GM12878 (cell line): ENCODE measurements around the gene SYNGAP1. TPM values are rescaled to one million over a fixed set of nuclear protein-coding genes. Genes with fewer than 3 reads are reported as not detected.
A peak's percentile ranks its signal among the peaks of the same experiment; 100 is the strongest.

Experiments
- ATAC-seq: fragments of 200-7000 bp; cut with Tn5 transposase; 3 replicates; pipeline ENCODE4 v1.9.1; 2020; ENCODE audit warnings: mild to moderate bottlenecking, moderate library complexity
- BruUV-seq: library from RNA; stranded (reverse); fragments of 400-500 nt; replicated peaks from 2 replicates; lab custom pipeline; 2021; lab: Mats Ljungman, UMichigan
- CTCF ChIA-PET: fragments of 300-600 bp; sonication (Branson Sonifier 250); formaldehyde crosslinking; extraction: SDS; loops from one replicate; lab custom pipeline; 2021; ENCODE audit warnings: inconsistent platforms; lab: Yijun Ruan, JAX
- POLR2A ChIA-PET: fragments of 350-600 bp; formaldehyde crosslinking; extraction: SDS; loops from one replicate; lab custom pipeline; 2021; ENCODE audit warnings: inconsistent platforms; lab: Charles Lee
- RAD21 ChIA-PET: fragments of 300-600 bp; sonication (Branson Sonifier 250); formaldehyde crosslinking; loops from one replicate; lab custom pipeline; 2023; ENCODE audit warnings: antibody characterized with exemption; ENCODE audit not compliant: unreplicated experiment; lab: Charles Lee
- SMC1A ChIA-PET: fragments of 300-600 bp; sonication (Branson Sonifier 250); formaldehyde crosslinking; loops from one replicate; lab custom pipeline; 2023; ENCODE audit not compliant: unreplicated experiment, uncharacterized antibody; lab: Charles Lee
- DNase-seq: peaks from one replicate; pipeline ENCODE4 v3.0.0-alpha.2; 2011; ENCODE audit warnings: low read depth, low spot score
- FAIRE-seq: peaks from 3 replicates; lab custom pipeline; 2011; peaks lifted over from hg19 to GRCh38; lab: Jason Lieb, UNC
- H2AFZ ChIP-seq: 2 replicates; pipeline ENCODE4 v1.6.0; 2011; ENCODE audit warnings: low read depth, low read length, control low read depth; ENCODE audit not compliant: control insufficient read depth
- H3K27ac ChIP-seq: 2 replicates; pipeline ENCODE4 v1.5.1; 2011; ENCODE audit warnings: control low read depth; ENCODE audit not compliant: control insufficient read depth, insufficient read depth
- H3K27me3 ChIP-seq, 2 experiments: replicated peaks in 1 of 2; 2 replicates each; pipeline versions ENCODE4 v1.6.0 to v1.6.1; 2011; ENCODE audit warnings: low read length in 1 of 2; ENCODE audit not compliant: control insufficient read depth in 2 of 2, insufficient read depth in 2 of 2
- H3K36me3 ChIP-seq, 2 experiments: 2 replicates each; pipeline ENCODE4 v1.5.1; 2011; ENCODE audit warnings: low read length in 1 of 2; ENCODE audit not compliant: control insufficient read depth in 2 of 2, insufficient read depth in 2 of 2
- H3K4me1 ChIP-seq: 2 replicates; pipeline ENCODE4 v1.6.1; 2011; ENCODE audit warnings: mild to moderate bottlenecking, low read length, moderate library complexity, mixed read lengths; ENCODE audit not compliant: control insufficient read depth, insufficient read depth
- H3K4me2 ChIP-seq: 2 replicates; pipeline ENCODE4 v1.6.0; 2011; ENCODE audit warnings: control low read depth; ENCODE audit not compliant: control insufficient read depth, insufficient read depth
- H3K4me3 ChIP-seq: fragments of 200-600 bp; sonication (generic); 2 replicates; pipeline ENCODE4 v1.5.1; 2016
- H3K79me2 ChIP-seq: 2 replicates; pipeline ENCODE4 v1.6.0; 2011; ENCODE audit warnings: low read length; ENCODE audit not compliant: control insufficient read depth, insufficient read depth
- H3K9ac ChIP-seq: 2 replicates; pipeline ENCODE4 v1.8.0; 2011; ENCODE audit warnings: low read length, control low read depth, mixed read lengths; ENCODE audit not compliant: control insufficient read depth, insufficient read depth
- H3K9me3 ChIP-seq: replicated peaks from 3 replicates; pipeline ENCODE4 v1.5.1; 2011; ENCODE audit warnings: mild to moderate bottlenecking, low read length; ENCODE audit not compliant: control insufficient read depth, insufficient read depth
- H4K20me1 ChIP-seq: 2 replicates; pipeline ENCODE4 v1.6.0; 2011; ENCODE audit not compliant: control insufficient read depth, insufficient read depth
- CEBPB ChIP-seq, 2 experiments: fragments of 150-350 bp in 1 of 2; IDR thresholded peaks; 2 replicates each; pipeline ENCODE4 v1.6.1; 2012 to 2014; ENCODE audit warnings: low read depth in 2 of 2, low read length in 2 of 2, borderline replicate concordance in 1 of 2, inconsistent platforms in 1 of 2
- E2F4 ChIP-seq: IDR thresholded peaks from 2 replicates; pipeline ENCODE4 v1.6.1; 2012; ENCODE audit warnings: low read depth, low read length, improper control_type of control experiment
- EED ChIP-seq: sonication (generic); IDR thresholded peaks from 2 replicates; pipeline ENCODE4 v1.6.1; 2016; ENCODE audit warnings: antibody characterized with exemption, low read depth
- WGBS: methylation state at CpG from one replicate; pipeline ENCODE4 v1.1.6; 2016; ENCODE audit warnings: low lambda C conversion rate; ENCODE audit not compliant: insufficient replicate concordance, insufficient coverage; ENCODE audit errors: missing lambda C conversion rate; 5-methylcytosine and 5-hydroxymethylcytosine counted together
- in situ Hi-C: fragments of 300-500 bp; cut with MboI; formaldehyde crosslinking; loops from 9 replicates; pipeline ENCODE4 v1.14.3; 2018; ENCODE audit warnings: mixed read lengths
- intact Hi-C: fragments of 100-400 bp; cut with micrococcal nuclease; formaldehyde crosslinking; loops from one replicate; pipeline ENCODE4 v1.14.2; 2022; ENCODE audit not compliant: unreplicated experiment
- polyA plus RNA-seq, 11 experiments: library from polyadenylated mRNA; depleted of rRNA in 4 of 11; unstranded in 6 of 11; stranded (reverse) in 5 of 11; fragments of >200 nt; fragmentation: Nextera tagmentation in 4 of 11; fragmentation: Illumina TruSeq in 1 of 11; extraction: Ambion mirVana in 4 of 11; extraction: Trizol in 1 of 11; gene quantifications; 1 replicate in 1 of 11; 2 replicates in 10 of 11; pipeline versions ENCODE4 v1.2.1 to v1.2.3, GENCODE V29; 2011 to 2016; ENCODE audit warnings: inconsistent platforms in 2 of 11, missing spikeins in 2 of 11, low read depth in 1 of 11
- total RNA-seq, 4 experiments: library from RNA; depleted of rRNA in 3 of 4; stranded (reverse); fragments of >200 nt in 3 of 4; fragmentation: Illumina TruSeq in 1 of 4; extraction: Trizol in 1 of 4; gene quantifications; 2 replicates each; pipeline versions ENCODE4 v1.2.1 to v1.2.3, GENCODE V29; 2013 to 2021

SYNGAP1 gene
- total and polyA plus RNA-seq, 10 of the 15 experiments (the other 5 are each of a cell fraction or from before 2014, with no cell fraction given), result 0.05 to 9.2 (median 1.2) TPM

GRCh38 chr6:33412140-33413009 is 7.5 kb upstream of the SYNGAP1 start:
- no peak overlapping the region for H3K4me3 ChIP-seq
- DNase-seq, result no peak
- no peaks in the 10 kb centered on the region for H3K27me3 ChIP-seq
- H3K4me1 ChIP-seq, result peaks cover 20% of the 10 kb centered on the region
- no peak overlapping the region for H2AFZ ChIP-seq
- CTCF ChIA-PET, result interaction anchor here (1.3 to 1.7 kb wide), 2 partner anchors 22 to 76 kb away, joined by 3 to 5 read pairs; no protein-coding TSS in a partner anchor
- POLR2A ChIA-PET, result interaction anchor here (0.6 to 2.2 kb wide), 5 partner anchors 15 to 1216 kb away, joined by 3 to 6 read pairs (median 3); partner anchors contain the start of gene ZBTB9
- intact Hi-C loops (no loop called here), in situ Hi-C loops (no loop called here)
- RAD21 ChIA-PET, result interaction anchor here (1.2 kb wide), 1 partner anchor 14 kb away, joined by 5 read pairs; no protein-coding TSS in a partner anchor
- TF ChIP-seq E2F4, result no peak
- no peak for TF ChIP-seq CEBPB (IDR thresholded peaks at IDR 0.05; ENCODE audit: borderline replicate concordance in 1 of 2, low read depth in 2 of 2, low read length in 2 of 2)
- no peak for TF ChIP-seq EED
- BruUV-seq, result no TSS peak
- no peaks in the 10 kb centered on the region; the same call in 1 of the 2 replicates for H4K20me1 ChIP-seq
- FAIRE-seq, result no peak
- H3K4me2 ChIP-seq, result peak overlapping the region; percentile 5; the same call in 1 of the 2 replicates
- peaks cover 4 to 6% of the 10 kb centered on the region in 2 experiments for H3K36me3 ChIP-seq
- WGBS, result 91% methylated on average over 10 of the region's 10 CpGs
- no peaks in the 10 kb centered on the region for H3K9me3 ChIP-seq
- H3K9ac ChIP-seq, result no peak overlapping the region
- no peak overlapping the region for H3K27ac ChIP-seq
- H3K79me2 ChIP-seq, result peaks cover 28% of the 10 kb centered on the region
- SMC1A ChIA-PET, result no interaction called here
- no peak for ATAC-seq
